T-helper 2 cell (primary cell): ENCODE measurements around the gene CPLX4.

Source experiments
- DNase-seq, 5 experiments: peaks; one replicate each; pipeline versions ENCODE4 v3.0.0 to v3.0.0-alpha.2; 2012 to 2022
- total RNA-seq, 2 donors: gene quantifications; one replicate each; lab custom pipeline; 2026; lab: John Stamatoyannopoulos, UW

CPLX4 gene, protein sequence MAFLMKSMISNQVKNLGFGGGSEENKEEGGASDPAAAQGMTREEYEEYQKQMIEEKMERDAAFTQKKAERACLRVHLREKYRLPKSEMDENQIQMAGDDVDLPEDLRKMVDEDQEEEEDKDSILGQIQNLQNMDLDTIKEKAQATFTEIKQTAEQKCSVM
- total RNA-seq: 0 to 0.94 reads per million in 2 donors

DNA sequence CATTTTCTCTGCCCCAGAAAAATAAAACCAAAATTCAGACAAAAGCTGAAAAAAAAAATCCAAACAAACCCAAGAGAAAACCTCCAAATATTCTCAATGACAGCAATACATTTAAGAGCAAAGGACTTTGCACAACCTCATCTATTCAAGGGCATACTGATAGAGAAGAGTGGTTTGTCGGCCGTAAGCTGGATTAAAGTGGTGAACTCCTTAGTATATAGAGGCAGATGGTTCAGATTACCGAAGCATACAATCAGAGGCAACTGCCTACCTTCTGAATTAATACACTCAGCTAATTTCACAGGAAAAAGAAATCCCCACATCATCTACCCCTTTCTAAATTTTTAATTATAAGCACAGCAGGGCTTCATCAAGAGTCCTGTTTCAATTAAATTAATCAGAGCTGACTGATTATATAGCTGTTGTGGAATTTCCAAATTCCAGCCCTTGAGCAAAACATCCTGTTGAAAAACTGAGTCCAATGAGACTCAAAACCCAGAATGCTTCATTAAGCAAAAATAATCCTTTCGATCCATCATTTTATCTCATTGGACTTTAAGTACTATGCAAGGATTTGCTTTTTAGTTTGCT is at the start of gene CPLX4:
CPLX4 (minus strand) TSS at position 190 of the 591 bp plus-strand sequence; CDS start at position 3, 187 bp downstream.
- no peak for DNase-seq

DNA sequence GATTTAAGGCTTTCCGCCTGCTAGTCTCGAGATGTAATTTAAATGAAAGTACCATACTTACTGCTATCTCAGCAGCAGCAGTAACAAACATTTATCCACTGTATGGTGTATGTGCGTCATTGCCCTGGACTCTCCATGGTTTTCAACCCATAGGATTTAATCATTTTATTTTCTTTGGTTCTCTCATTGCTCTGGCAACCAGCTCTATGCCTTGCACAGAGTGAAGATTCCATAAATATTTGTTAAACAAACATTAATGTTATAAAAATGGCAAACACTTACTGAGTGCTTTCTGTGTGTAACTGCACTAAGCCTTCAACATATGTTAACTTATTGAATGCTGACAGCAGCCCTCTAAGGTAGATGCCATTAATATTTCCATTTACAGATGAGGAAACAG is 41.9 kb upstream of the CPLX4 start:
- no peak for DNase-seq

DNA sequence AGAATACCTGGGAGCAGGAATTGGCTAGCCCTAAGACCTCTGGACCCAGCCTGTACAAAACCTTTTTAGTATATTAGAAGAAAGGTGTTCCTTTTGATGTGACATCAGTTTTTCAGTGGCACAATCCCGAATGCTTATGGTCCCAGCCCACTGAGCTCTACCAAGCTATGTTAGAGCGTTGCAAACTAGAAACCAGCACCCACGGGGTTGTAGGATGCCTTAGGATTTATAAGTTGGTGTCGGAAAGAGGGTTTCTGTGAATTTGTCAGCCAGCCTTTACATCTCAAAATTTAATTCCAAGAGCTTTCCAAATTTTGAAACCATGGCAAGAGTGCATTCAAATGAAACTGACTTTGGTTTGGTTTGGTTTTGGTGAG is 41.1 kb upstream of the CPLX4 start:
- DNase-seq: no peak

DNA sequence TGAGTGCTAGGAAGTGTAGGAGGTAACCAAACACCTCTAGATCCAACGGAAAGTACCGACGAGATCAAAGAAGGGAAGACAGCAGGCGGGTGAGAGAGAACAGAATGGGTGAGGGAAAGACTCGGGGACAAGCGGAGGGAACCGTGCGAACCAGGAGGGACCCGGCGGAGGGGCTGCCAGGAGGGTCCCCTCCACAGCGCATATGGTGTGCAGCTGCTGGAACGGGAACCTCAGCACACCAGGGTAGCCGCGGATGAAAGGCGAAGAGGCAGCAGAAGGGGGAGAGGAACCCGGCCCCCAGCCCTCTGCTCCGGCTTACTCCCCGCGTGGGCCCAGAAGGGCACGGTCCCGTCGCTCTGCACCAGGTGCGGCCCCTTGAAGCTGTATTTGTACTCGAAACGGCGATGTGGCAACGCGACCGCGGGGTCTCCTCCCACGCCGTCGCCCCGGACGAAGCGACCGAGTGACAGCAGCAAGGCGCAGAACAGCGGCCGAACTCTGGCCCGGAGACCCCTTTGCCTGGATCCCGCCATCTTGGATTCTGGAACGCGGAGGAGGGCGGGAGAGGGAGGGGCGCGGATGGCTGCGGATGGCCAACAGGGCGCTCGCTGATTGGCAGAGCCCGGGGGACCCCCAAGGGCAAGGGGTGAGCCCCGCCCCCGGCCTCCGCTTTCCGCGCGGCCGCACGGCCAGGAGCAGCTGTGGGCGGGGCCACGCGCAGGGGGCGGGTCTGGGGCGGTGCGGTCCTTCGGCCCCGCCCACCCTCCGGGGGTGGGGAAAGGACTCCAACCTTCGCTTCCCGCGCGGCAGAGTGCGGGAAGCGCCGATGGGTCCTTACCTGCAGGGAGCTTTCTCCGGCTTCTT is 40.5 kb upstream of the CPLX4 start, which contains the start of gene LMAN1:
LMAN1 (minus strand) TSS at position 554 of the 864 bp plus-strand sequence; CDS start at position 533, 21 bp downstream.
- peak; percentile 87 to 96 (median 89) for DNase-seq

DNA sequence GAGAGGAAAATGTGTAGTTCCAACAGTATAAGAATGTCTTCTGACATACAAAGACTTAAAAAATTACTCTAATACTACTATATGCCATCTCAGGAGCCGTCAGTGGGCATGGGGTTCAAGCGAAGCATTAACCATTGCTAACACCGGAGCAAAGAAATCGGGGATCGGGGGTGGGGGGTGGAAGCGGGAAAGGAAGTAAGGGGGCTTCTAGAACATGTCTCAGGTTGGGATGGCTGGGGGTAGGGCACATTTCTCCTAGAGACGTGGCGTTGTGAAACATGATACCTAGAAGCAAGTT is 39.9 kb upstream of the CPLX4 start:
- DNase-seq: peak in 1 of 5 experiments; percentile 55

DNA sequence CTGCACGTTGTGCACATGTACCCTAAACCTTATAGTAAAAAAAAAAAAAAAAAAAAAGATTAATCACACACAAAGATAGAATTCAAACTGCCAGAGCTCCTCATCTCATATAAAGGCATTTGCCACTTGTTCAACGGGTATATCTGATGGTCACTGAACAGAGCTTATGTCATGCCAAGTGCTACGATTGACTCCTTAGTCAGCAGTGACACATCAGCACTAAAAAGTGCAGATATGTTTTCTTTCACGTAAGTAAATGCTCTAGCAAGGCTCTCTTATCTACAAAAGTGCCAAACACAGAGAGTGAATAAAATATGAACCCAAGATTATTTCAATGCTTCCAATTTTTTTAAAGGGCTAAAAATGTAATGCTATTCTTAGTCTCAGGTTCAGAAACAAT is 39.5 kb upstream of the CPLX4 start:
- DNase-seq: peak in 1 of 5 experiments; percentile 69

DNA sequence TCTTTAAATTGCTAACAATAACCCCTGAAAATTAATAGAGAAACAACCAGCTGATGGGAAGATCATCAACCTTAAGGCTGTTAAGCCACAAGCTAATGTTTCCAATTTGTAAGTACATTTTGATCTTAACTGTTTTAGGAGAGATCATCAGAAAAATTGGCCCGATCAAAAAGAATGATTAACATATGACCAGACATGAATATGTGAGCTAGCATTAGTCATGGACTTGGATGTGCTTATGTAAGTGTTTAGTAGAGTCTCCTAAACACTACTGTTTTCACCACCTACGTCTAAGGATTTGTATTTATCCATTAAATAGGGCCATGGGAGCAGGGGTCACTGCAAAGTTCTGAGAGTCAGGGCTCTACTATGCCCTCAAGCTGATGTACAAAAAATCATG is 36.3 kb upstream of the CPLX4 start:
- no peak for DNase-seq

DNA sequence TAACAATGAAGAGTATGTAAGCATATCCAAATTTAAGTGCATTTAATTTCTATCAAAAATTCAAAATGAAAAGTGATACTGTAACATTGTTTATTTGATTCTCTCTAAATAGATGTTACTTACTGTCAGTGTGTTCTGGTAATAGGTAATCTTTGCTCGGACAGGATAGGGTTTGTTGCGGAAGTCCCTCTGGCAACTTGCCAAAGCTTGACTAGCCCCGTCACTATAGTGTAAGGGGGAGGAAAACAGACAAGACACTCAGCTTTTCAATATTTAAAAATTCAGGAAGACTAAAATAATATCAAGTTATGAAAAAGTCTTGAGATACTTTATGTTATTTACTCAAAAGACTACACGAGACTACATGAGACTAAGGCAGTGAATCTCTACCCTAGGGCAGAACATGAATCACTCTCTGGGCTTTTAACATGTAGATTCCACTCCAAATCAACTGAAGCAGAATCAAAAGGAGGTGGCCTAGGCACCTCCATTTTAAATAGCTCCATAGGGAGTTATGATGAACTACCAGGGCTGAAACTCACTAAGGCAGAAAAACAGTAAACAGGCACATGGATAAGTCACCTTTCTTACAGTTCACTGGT is 34.7 kb upstream of the CPLX4 start:
- no peak for DNase-seq

DNA sequence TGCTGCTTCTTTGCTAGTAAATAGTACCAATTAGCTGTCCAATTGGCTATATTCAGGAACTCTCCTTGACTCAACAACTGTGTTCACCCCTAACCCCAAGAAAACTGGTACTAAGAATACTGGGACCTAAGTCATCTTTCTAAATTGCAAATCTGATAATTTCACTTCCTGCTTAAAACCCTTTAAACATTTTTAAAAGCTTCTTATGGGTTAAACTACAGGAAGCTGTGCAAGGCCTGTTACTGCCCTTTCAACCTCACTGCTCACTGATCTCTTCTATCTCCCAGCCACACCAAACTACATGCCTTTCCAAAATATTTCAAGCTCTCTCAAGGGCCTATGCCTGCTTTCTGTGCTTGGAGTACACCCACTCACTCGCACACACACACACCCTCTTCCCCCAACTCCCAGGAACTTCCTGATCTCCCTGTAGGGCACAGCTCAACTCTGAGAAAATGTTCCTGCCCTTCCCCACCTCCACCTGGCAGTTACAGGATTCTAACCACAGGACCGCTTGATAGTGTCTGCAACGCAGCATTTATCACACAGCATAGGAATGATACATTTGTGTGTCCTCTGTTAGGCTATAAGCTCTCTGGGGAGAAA is 33.9 kb upstream of the CPLX4 start:
- DNase-seq: peak in 1 of 5 experiments; percentile 55

DNA sequence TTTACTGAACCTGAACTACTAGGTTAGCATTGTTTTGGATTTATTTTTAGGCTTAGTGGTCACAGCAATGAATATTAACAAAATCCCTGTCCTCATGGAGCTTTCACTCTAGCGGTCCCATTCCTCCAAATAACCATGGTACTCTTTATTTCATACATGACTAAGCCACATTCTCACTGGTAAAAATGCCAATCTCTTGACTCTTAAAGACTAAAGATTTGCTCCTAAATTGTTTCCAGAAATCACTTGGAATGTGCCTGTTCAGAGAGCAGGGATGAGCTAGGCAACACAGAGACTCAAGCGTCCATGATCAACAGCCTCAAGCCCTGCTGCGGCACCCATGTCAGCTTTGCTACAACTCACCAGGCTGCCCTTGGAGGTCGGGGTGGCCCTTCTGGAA is 27.1 kb upstream of the CPLX4 start:
- no peak for DNase-seq

DNA sequence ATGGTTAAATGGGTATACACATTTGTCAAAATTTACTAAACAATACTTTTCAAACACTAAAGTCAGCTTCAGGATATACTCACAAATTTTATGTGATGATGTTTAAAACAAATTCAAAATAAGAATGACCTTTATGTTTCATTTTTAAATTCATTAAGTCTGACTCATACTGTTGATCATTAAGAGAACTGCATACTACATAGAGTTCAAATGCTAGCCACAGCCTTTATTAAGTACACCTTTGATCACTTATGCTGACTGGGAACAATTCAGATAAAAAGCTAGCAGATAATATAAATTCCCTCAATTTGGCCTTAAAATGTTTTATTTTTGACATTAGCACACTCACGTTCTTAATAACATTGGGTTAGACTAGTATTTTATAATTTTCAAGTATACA is 26.5 kb upstream of the CPLX4 start:
- DNase-seq: no peak

DNA sequence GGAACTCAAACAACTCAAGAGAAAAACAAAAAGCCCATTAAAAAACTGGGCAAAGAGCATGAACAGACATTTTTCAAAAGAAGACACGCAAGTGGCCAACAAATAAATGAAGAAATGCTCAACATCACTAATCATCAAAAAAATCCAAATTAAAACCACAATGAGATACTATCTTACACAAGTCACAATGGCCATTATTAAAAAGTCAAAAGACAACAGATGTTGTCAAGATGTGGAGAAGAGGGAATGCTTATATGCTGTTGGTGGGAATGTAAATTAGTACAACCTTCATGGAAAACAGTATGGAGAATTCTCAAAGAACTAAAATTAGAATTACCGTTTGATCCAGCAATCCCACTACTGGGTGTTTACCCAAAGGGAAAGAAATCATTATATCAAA is 25.5 kb upstream of the CPLX4 start:
- no peak for DNase-seq

DNA sequence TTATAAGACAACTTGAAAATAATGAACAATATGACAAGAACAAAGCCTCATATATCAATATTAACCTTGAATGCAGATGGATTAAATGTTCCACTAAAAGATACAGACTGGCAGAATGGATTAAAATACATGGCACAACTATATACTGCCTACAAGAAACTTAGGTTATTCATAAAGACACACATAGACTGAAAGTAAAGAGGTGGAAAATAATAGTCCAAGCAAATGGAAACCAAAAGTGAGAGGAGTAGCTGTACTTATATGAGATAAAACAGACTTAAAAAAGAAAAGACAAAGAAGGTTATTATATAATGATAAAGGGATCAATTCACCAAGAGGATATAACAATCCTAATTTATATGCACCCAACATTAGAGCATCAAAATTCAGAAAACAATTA is 22.4 kb upstream of the CPLX4 start:
- DNase-seq: no peak

DNA sequence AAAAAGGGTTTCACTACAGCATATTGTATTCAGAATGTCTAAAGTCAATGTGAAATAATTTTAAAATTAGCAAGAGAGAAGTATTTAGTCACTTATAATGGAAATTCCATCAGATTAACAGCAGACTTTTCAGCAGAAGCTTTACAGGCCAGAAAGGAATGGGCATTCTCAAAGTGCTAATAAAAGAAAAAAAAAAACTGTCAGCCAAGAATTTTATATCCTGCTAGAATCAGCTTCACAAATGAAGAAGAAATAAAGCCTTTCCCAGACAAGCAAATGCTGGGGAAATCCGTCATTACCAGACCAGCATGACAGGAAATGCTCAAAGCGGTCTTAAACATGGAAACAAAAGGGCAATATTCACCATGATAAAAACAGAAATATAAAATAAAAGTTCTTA is 21.9 kb upstream of the CPLX4 start:
- no peak for DNase-seq

DNA sequence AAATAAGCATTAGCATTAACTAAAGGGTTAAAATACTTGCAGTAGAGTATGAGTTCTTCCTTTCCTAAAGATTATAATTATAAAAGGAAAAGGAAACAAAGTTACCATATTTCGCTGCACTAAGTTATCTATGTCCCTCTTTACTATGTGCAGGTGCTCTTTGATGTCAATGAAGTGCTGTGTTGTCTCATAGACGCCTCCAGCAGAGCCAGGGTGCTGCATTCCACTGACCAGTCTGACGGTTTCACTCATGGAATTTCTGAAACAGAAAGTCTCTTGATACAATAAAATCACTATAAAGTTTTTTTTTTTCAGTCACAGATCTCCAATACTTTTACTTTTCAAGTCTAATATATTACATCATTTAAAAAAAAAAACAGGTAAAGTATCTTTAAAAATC is 14.5 kb upstream of the CPLX4 start:
- no peak for DNase-seq

DNA sequence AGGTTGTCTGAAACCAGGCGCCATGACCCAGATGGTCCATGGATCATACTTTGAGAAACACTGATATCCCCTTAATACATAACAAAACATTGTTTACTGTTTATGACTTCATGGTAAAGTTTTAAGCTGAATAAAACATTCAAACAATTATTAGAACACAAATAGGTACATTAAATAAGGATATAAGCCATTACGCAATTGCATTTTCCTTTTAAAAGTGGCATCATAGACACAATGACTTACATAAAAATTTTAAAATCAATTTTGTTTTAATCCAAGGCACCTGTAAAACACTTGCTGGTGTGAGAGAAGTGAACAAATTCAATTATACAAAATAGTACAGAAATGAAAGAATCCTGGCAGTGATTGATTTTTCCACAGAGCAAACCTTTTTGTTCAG is 10.2 kb upstream of the CPLX4 start:
- no peak for DNase-seq

DNA sequence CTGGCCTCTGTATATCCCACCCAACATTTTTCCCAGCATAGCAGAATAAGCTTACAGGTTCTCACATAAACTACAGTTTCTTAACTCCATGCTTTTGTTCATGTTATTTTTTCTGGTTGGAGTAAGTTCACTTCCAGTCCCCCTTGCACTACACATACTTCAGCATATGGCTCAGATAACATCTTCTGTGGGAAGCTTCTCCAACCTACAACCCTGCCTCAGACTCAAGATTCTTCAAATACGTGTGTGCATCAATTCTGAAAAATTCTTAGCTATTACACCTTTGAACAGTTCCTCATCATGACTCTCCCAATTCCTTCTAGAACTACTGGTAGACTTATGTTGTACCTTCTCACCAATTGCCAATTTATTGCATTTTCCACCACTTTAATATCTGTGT is 7.5 kb upstream of the CPLX4 start:
- no peak for DNase-seq

DNA sequence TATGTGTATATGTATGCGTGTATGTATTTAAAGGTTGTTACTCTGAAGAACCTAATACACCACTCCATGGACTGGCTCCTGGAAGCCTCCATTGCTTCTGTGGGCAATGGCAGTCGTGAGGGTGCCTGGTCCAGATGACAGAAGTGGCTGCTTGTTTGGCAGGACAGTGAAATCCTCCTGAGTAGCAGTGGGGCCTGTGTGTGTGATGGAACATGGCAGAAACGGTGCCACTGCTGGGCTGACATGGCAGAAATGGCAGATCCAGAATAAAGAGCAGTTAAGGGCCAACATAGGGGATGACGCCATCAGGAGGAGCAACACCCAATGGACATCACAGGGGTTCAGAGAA is 6.1 kb upstream of the CPLX4 start:
- DNase-seq: no peak

DNA sequence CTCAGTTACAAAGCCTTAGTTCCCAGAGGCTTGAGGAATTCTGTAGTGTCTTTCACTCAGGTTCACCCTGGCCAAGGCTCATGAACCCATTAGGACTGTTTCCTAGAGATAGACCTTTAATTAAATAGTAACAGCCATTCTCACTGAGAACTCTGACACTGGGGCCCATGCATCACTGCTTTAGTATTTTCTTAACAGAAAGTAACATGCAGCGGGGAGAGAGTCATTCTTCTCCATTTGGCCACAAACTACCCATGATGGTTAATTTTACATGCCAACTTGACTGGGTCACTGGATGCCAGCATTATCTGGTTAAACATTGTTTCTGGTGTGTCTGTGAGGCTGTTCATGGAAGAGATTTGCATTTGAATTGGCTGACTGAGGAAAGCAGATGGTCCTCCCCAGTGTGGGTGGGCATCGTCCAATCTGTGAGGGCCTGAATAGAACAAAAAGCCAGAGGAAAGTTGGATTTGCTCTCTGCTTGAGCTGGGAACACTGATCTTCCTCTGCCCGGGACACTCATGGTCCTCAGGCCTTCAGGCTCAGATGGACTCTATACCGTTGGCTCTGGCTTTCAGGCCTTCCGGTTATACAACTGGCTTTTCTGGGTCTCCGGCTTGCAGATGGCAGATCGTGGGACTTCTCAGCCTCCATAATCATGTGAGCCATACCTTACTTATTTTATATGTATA is 5.6 kb upstream of the CPLX4 start:
- DNase-seq: no peak

DNA sequence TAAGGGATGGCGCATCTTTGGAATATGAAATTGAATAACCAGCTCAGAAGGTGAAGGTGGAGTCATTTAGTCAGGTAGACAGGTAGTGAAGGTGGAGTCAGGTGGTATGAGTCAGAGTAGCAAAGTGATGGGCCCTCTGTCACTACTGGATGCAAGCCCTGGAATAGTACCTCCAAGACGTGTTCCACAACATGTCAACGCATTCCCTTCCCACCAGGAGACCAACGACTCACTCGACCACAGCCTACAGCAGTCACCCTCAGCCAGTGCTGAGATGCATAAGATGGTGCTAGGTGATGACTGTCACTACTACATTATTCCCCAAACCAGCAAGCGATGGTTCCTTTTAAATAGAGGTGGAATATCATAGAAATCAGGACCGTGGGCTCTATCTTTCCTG is 6.8 kb downstream of the CPLX4 start:
- DNase-seq: no peak

DNA sequence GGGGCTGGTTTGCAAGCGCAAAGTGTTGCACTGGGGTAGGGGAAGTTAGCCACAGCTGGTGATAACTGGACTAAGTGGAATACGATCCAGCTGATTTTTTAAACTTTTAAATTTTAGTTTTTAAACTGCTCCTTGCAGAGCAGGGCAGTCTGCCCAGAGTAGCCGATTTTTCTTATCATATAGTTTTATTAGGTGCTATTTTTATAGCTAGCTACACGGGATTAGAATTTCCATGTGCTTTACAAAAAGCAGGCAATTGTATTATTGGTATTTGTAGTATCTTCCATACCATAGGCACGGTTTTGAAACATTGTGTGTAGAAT is 9.6 kb downstream of the CPLX4 start:
- no peak for DNase-seq

DNA sequence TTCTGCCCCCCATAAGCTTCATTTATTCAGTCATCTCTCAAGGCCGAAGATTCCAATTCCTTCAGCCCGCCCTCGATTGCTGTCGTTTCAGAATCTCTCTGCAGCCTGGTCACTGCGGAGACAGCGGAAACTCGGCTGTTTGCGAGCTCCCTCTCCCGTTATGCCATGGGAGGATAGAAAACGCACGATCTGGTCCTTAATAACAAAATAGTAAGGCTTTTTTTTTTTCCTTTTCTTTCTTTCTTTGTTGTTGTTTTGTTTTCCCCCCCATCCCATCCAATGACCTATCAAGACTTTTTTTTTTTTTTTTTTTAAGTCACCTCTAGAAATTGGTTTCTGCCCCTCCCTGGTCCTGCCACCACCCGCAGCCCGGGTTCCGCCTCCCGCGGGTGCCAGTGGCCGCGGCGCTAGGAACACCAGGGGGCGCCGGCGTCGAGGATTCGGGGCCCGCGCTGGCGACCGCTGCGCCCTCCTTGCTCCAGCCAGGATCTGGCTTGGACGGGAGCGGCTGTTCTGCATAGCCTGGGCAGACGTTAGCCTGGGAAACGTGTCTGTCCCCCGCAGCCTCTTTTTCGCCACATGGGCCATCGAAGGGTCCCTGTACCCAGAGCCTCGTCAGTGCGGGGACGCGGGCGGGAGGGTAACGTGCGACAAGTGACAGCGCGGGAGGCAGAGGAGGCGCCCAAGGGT is 10.1 kb downstream of the CPLX4 start:
- DNase-seq: peak; percentile 23 to 55 (median 49)
